GM23248 (cell line): Measurements from ENCODE around the gene CTBP2. TPM values are rescaled to one million over a fixed set of nuclear protein-coding genes. Genes with fewer than 3 reads are reported as not detected.

Source experiments
- DNase-seq: peaks from one replicate; pipeline ENCODE4 v3.0.0-alpha.2; 2015
- H2AFZ ChIP-seq: fragments of 200-600 bp; sonication (generic); 2 replicates; pipeline ENCODE4 v1.6.1; 2016; ENCODE audit warnings: antibody characterized with exemption
- H3F3A ChIP-seq: fragments of 200-600 bp; sonication (generic); 2 replicates; pipeline ENCODE4 v1.6.1; 2016; ENCODE audit warnings: mild to moderate bottlenecking, antibody characterized with exemption, mixed run types; ENCODE audit not compliant: insufficient read depth
- H3K27ac ChIP-seq: fragments of 200-600 bp; sonication (generic); 2 replicates; pipeline ENCODE4 v1.5.1; 2016; ENCODE audit warnings: mild to moderate bottlenecking
- H3K27me3 ChIP-seq: fragments of 200-600 bp; sonication (generic); replicated peaks from 2 replicates; pipeline ENCODE4 v1.6.1; 2016; ENCODE audit warnings: mild to moderate bottlenecking; ENCODE audit not compliant: insufficient read depth
- H3K36me3 ChIP-seq: fragments of 200-600 bp; sonication (generic); 2 replicates; pipeline ENCODE4 v1.6.1; 2016; ENCODE audit warnings: low read depth, mild to moderate bottlenecking
- H3K4me1 ChIP-seq: fragments of 200-600 bp; sonication (generic); 2 replicates; pipeline ENCODE4 v1.6.1; 2016; ENCODE audit warnings: mild to moderate bottlenecking; ENCODE audit not compliant: insufficient read depth
- H3K4me2 ChIP-seq: fragments of 200-600 bp; sonication (generic); one replicate; pipeline ENCODE4 v1.6.1; 2016; ENCODE audit warnings: mild to moderate bottlenecking; ENCODE audit not compliant: unreplicated experiment
- H3K4me3 ChIP-seq: fragments of 200-600 bp; sonication (generic); 2 replicates; pipeline ENCODE4 v1.5.1; 2016; ENCODE audit warnings: mild to moderate bottlenecking
- H3K79me2 ChIP-seq: fragments of 200-600 bp; sonication (generic); 2 replicates; pipeline ENCODE4 v1.6.1; 2016; ENCODE audit warnings: mild to moderate bottlenecking; ENCODE audit not compliant: insufficient read depth
- H3K9ac ChIP-seq: fragments of 200-600 bp; sonication (generic); 2 replicates; pipeline ENCODE4 v1.6.1; 2016; ENCODE audit warnings: mild to moderate bottlenecking
- H3K9me2 ChIP-seq: fragments of 200-600 bp; sonication (generic); 2 replicates; pipeline ENCODE4 v1.6.1; 2016; ENCODE audit warnings: mixed run types, mild to moderate bottlenecking, moderate library complexity; ENCODE audit not compliant: insufficient read depth
- H3K9me3 ChIP-seq: fragments of 200-600 bp; sonication (generic); one replicate; pipeline ENCODE4 v1.6.1; 2017; ENCODE audit warnings: low read depth
- H4K20me1 ChIP-seq: fragments of 200-600 bp; sonication (generic); 2 replicates; pipeline ENCODE4 v1.6.0; 2016; ENCODE audit not compliant: insufficient read depth
- EZH2 ChIP-seq: fragments of 200-600 bp; sonication (generic); IDR thresholded peaks from 2 replicates; pipeline ENCODE4 v1.6.1; 2018; ENCODE audit warnings: antibody characterized with exemption, mild to moderate bottlenecking; ENCODE audit not compliant: insufficient read depth, poor library complexity, severe bottlenecking
- EZH2phosphoT487 ChIP-seq: fragments of 200-600 bp; sonication (generic); IDR thresholded peaks from 2 replicates; pipeline ENCODE4 v1.6.1; 2018; ENCODE audit warnings: antibody characterized with exemption, moderate library complexity, mild to moderate bottlenecking, low read depth; ENCODE audit not compliant: insufficient read depth
- WGBS, 2 experiments: methylation state at CpG; one replicate each; pipeline ENCODE4 v1.1.6; 2015 to 2017; ENCODE audit warnings: low lambda C conversion rate in 2 of 2, low coverage in 1 of 2; ENCODE audit errors: missing lambda C conversion rate in 2 of 2; 5-methylcytosine and 5-hydroxymethylcytosine counted together
- in situ Hi-C: fragments of 300-500 bp; cut with MboI; formaldehyde crosslinking; loops from 2 replicates; pipeline ENCODE4 v1.15.0; 2020
- polyA plus RNA-seq: library from polyadenylated mRNA; unstranded; fragments of >200 nt; fragmentation: Nextera tagmentation; extraction: Ambion mirVana; gene quantifications from 2 replicates; pipeline ENCODE4 v1.2.1, GENCODE V29; 2016
- total RNA-seq: library from RNA; depleted of rRNA; stranded (reverse); fragments of >200 nt; shearing (Covaris generic); gene quantifications from 2 replicates; pipeline ENCODE4 v1.2.3, GENCODE V29; 2014

Gene CTBP2
- total and polyA plus RNA-seq, 2 experiments from 2014 or later, result 52.0 to 65.5 TPM

- no peaks in the 10 kb centered on the region for H3K79me2 ChIP-seq
Measured at GRCh38 chr10:125169915-125170314, 9.6 kb upstream of the CTBP2 start.

GRCh38 chr10:125169279-125169678 is 8.9 kb upstream of the CTBP2 start:
- peaks cover 10% of the 10 kb centered on the region for H3K27me3 ChIP-seq
- no peak for DNase-seq
- no peak overlapping the region for H3K4me3 ChIP-seq
- no peaks in the 10 kb centered on the region for H3K9me3 ChIP-seq
- H2AFZ ChIP-seq, result no peak overlapping the region
- no peaks in the 10 kb centered on the region for H3K36me3 ChIP-seq
- H3K79me2 ChIP-seq, result no peaks in the 10 kb centered on the region
- no peak overlapping the region for H3K4me2 ChIP-seq
- TF ChIP-seq EZH2 (no peak), EZH2phosphoT487 (no peak)
- no peaks in the 10 kb centered on the region for H3K9me2 ChIP-seq
- no peaks in the 10 kb centered on the region for H3F3A ChIP-seq
- H4K20me1 ChIP-seq, result no peaks in the 10 kb centered on the region
- no peak overlapping the region for H3K27ac ChIP-seq
- 83 to 88% methylated on average over 7 of the region's 7 CpGs for WGBS, 2 experiments
- no peaks in the 10 kb centered on the region for H3K4me1 ChIP-seq
- H3K9ac ChIP-seq, result no peak overlapping the region
- in situ Hi-C loops, result no loop called here

More at GRCh38 chr10:125169915-125170314, 9.6 kb upstream of the CTBP2 start:
- Histone ChIP-seq H4K20me1 (no peaks in the 10 kb centered on the region), H3K27me3 (peaks cover 16% of the 10 kb centered on the region), H3K9ac (no peak overlapping the region), H3K36me3 (no peaks in the 10 kb centered on the region), H3K4me2 (no peak overlapping the region), H3K9me3 (no peaks in the 10 kb centered on the region), H3K27ac (no peak overlapping the region), H3K4me3 (no peak overlapping the region), H2AFZ (no peak overlapping the region), H3K4me1 (no peaks in the 10 kb centered on the region), H3K9me2 (no peaks in the 10 kb centered on the region), H3F3A (no peaks in the 10 kb centered on the region)
- in situ Hi-C loops, result no loop called here
- DNase-seq, result no peak
- 57 to 59% methylated on average over 5 of the region's 5 CpGs for WGBS, 2 experiments
- no peak for TF ChIP-seq EZH2
- TF ChIP-seq EZH2phosphoT487, result no peak

- in situ Hi-C loops, result no loop called here
- Histone ChIP-seq H3K27me3 (peaks cover 5% of the 10 kb centered on the region; the same call in 1 of the 2 replicates), H3K4me1 (no peaks in the 10 kb centered on the region), H3K79me2 (no peaks in the 10 kb centered on the region), H3K9me2 (no peaks in the 10 kb centered on the region), H3K9me3 (no peaks in the 10 kb centered on the region), H3F3A (no peaks in the 10 kb centered on the region), H3K4me2 (no peak overlapping the region), H3K4me3 (no peak overlapping the region), H3K27ac (no peak overlapping the region), H3K36me3 (no peaks in the 10 kb centered on the region), H4K20me1 (no peaks in the 10 kb centered on the region), H3K9ac (no peak overlapping the region), H2AFZ (no peak overlapping the region)
- WGBS, 2 experiments, result 90 to 96% methylated on average over 12 of the region's 12 CpGs
- DNase-seq, result no peak
- TF ChIP-seq EZH2, result no peak
- no peak for TF ChIP-seq EZH2phosphoT487
Measured at GRCh38 chr10:125166658-125167057, 6.3 kb upstream of the CTBP2 start.

- peaks cover 5% of the 10 kb centered on the region; the same call in 1 of the 2 replicates for H3K27me3 ChIP-seq
- no peak overlapping the region for H2AFZ ChIP-seq
- 85 to 87% methylated on average over 16 of the region's 16 CpGs for WGBS, 2 experiments
- H3K9me3 ChIP-seq, result no peaks in the 10 kb centered on the region
- H3K9ac ChIP-seq, result no peak overlapping the region
- H4K20me1 ChIP-seq, result no peaks in the 10 kb centered on the region
- no peak for DNase-seq
- no peaks in the 10 kb centered on the region for H3K9me2 ChIP-seq
- no peak for TF ChIP-seq EZH2phosphoT487
- TF ChIP-seq EZH2, result no peak
- in situ Hi-C loops, result no loop called here
- no peaks in the 10 kb centered on the region for H3K79me2 ChIP-seq
- H3K36me3 ChIP-seq, result no peaks in the 10 kb centered on the region
- H3K4me1 ChIP-seq, result no peaks in the 10 kb centered on the region
- H3K4me3 ChIP-seq, result no peak overlapping the region
- H3F3A ChIP-seq, result no peaks in the 10 kb centered on the region
- H3K4me2 ChIP-seq, result no peak overlapping the region
- H3K27ac ChIP-seq, result no peak overlapping the region
Measured at GRCh38 chr10:125165584-125166573, 5.5 kb upstream of the CTBP2 start.
